SK-N-SH (cell line): ENCODE measurements around the gene ZBTB12.

Experiments used
- EP300 ChIP-seq, 2 experiments: IDR thresholded peaks; 2 replicates each; pipeline versions ENCODE4 v1.4.0 to v1.6.1; 2012; ENCODE audit warnings: borderline replicate concordance in 1 of 2, low read depth in 1 of 2, low read length in 1 of 2
- FOXJ3 ChIP-seq: sonication (generic); formaldehyde crosslinking; IDR thresholded peaks from 2 replicates; pipeline ENCODE4 v1.5.1; 2020; ENCODE audit warnings: mild to moderate bottlenecking, missing genetic modification reagents
- NFIC ChIP-seq: IDR thresholded peaks from 2 replicates; pipeline ENCODE4 v1.4.0; 2012; ENCODE audit warnings: borderline replicate concordance
- RAD21 ChIP-seq: IDR thresholded peaks from 2 replicates; pipeline ENCODE4 v1.6.1; 2012; ENCODE audit warnings: mild to moderate bottlenecking, low read length
- YY1 ChIP-seq: IDR thresholded peaks from 2 replicates; pipeline ENCODE4 v1.4.0; 2012; ENCODE audit warnings: low read depth, mild to moderate bottlenecking
- TF ChIP-seq, protein P1 (sequence below): fragments of 200-600 bp; sonication (generic); IDR thresholded peaks from 2 replicates; pipeline ENCODE4 v1.6.1; 2017; ENCODE audit warnings: antibody characterized with exemption, mild to moderate bottlenecking, moderate library complexity
- TF ChIP-seq, protein P2 (sequence below): IDR thresholded peaks from 2 replicates; pipeline ENCODE4 v1.6.1; 2012; ENCODE audit warnings: mild to moderate bottlenecking, low read depth, low read length, moderate library complexity
- TF ChIP-seq, protein P3 (sequence below): IDR thresholded peaks from 2 replicates; pipeline ENCODE4 v1.4.0; 2012; ENCODE audit warnings: low read depth

DNA sequence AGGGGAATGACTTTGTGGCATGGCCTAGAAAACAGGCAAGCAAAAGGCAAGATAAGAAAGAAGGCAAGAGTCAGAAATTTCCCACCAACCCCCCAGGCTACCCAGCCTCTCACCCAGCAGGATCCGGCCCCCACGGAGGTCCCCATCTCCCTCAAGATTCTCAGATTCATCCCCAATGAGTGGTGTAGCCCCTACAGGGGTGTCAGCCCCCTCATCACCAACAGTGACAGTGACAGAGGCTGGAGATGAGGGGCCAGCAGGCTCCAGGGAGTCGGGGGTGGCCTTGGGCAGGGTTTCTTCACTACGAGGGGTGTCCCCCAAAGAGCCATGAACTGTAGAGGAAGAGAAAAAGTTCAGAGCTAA is 5.4 kb downstream of the ZBTB12 start:
- TF ChIP-seq, protein P1, sequence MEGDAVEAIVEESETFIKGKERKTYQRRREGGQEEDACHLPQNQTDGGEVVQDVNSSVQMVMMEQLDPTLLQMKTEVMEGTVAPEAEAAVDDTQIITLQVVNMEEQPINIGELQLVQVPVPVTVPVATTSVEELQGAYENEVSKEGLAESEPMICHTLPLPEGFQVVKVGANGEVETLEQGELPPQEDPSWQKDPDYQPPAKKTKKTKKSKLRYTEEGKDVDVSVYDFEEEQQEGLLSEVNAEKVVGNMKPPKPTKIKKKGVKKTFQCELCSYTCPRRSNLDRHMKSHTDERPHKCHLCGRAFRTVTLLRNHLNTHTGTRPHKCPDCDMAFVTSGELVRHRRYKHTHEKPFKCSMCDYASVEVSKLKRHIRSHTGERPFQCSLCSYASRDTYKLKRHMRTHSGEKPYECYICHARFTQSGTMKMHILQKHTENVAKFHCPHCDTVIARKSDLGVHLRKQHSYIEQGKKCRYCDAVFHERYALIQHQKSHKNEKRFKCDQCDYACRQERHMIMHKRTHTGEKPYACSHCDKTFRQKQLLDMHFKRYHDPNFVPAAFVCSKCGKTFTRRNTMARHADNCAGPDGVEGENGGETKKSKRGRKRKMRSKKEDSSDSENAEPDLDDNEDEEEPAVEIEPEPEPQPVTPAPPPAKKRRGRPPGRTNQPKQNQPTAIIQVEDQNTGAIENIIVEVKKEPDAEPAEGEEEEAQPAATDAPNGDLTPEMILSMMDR = no peak
- TF ChIP-seq, protein P2, sequence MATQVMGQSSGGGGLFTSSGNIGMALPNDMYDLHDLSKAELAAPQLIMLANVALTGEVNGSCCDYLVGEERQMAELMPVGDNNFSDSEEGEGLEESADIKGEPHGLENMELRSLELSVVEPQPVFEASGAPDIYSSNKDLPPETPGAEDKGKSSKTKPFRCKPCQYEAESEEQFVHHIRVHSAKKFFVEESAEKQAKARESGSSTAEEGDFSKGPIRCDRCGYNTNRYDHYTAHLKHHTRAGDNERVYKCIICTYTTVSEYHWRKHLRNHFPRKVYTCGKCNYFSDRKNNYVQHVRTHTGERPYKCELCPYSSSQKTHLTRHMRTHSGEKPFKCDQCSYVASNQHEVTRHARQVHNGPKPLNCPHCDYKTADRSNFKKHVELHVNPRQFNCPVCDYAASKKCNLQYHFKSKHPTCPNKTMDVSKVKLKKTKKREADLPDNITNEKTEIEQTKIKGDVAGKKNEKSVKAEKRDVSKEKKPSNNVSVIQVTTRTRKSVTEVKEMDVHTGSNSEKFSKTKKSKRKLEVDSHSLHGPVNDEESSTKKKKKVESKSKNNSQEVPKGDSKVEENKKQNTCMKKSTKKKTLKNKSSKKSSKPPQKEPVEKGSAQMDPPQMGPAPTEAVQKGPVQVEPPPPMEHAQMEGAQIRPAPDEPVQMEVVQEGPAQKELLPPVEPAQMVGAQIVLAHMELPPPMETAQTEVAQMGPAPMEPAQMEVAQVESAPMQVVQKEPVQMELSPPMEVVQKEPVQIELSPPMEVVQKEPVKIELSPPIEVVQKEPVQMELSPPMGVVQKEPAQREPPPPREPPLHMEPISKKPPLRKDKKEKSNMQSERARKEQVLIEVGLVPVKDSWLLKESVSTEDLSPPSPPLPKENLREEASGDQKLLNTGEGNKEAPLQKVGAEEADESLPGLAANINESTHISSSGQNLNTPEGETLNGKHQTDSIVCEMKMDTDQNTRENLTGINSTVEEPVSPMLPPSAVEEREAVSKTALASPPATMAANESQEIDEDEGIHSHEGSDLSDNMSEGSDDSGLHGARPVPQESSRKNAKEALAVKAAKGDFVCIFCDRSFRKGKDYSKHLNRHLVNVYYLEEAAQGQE = no peak
- TF ChIP-seq EP300 (IDR thresholded peaks at IDR 0.05; ENCODE audit: borderline replicate concordance in 1 of 2, low read depth in 1 of 2, low read length in 1 of 2) (no peak), YY1 (no peak), NFIC (no peak), RAD21 (no peak), FOXJ3 (CRISPR knock-in tag) (no peak)
- TF ChIP-seq, protein P3, sequence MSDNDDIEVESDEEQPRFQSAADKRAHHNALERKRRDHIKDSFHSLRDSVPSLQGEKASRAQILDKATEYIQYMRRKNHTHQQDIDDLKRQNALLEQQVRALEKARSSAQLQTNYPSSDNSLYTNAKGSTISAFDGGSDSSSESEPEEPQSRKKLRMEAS = no peak
